ENCODE results near the gene NDE1.
"Not testable (repeated sequence)": the region's sequence is repeated elsewhere in the genome, so short reads cannot be mapped to it uniquely, and the experiment has no call there.

The NDE1 gene, protein sequence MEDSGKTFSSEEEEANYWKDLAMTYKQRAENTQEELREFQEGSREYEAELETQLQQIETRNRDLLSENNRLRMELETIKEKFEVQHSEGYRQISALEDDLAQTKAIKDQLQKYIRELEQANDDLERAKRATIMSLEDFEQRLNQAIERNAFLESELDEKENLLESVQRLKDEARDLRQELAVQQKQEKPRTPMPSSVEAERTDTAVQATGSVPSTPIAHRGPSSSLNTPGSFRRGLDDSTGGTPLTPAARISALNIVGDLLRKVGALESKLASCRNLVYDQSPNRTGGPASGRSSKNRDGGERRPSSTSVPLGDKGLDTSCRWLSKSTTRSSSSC

GRCh38 chr16:15650019-15650697 is at the start of gene NDE1:
Gene NDE1, plus strand, starts transcription at chr16:15650245. Its CDS starts 14,534 bp downstream, at chr16:15664779.
- DNase-seq = peak; percentile 75

- DNase-seq = no peak
Observed at GRCh38 chr16:15601212-15601879, 48.7 kb upstream of the NDE1 start.

- DNase-seq = no peak
Observed at GRCh38 chr16:15602285-15603044, 47.6 kb upstream of the NDE1 start.

DNA sequence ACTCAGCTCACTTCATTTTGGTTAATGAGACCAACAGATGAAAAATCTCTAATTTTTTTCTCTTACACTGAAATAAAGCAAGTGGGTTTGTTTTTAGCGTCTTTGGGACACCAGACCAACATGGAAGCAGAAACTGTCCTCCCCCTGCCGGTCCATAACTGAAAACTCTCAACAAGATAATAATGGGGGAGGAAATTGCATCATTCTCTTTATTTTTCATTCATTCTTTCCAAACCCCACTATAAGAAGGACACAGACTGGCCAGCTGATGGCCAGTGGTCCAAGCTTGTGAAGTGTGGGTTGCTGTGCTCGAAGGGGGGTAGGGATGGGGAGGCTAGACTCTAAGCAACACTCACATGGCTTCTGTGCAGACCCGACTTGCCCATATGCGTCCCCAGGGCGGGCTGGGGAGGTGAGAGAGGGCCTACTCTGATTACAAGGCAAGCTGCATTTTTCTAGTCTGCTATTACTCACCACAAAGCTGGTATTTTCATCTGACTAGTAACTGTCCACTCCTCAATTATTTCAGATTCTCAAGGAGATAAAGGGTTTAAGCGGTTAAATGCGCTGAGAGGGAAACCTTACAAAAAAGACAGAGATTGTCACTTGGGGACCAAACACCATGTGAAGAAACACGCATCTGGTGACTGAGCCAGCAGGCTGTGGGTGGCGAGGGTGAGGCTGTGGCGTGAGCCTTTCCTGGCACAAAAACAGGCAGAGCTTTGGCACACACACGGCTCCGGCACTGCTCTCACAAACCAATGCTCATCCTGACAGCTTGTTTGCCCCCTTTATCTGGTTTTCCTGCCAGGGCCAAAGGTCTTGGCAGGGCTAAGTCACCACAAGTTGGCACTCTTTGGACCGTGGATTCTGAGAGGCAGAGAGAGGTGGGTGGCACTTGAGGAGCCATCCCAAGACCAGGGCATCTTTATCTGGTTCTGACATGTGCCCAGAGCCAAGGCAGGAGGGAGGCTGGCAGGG is 45.3 kb upstream of the NDE1 start:
- no peak for DNase-seq

GRCh38 chr16:15605839-15606517 is 44.1 kb upstream of the NDE1 start:
- DNase-seq = peak; percentile 85

GRCh38 chr16:15606518-15607220 is 43.4 kb upstream of the NDE1 start:
- DNase-seq = no peak

GRCh38 chr16:15607221-15607699 is 42.8 kb upstream of the NDE1 start:
- not testable (repeated sequence) for DNase-seq

DNA sequence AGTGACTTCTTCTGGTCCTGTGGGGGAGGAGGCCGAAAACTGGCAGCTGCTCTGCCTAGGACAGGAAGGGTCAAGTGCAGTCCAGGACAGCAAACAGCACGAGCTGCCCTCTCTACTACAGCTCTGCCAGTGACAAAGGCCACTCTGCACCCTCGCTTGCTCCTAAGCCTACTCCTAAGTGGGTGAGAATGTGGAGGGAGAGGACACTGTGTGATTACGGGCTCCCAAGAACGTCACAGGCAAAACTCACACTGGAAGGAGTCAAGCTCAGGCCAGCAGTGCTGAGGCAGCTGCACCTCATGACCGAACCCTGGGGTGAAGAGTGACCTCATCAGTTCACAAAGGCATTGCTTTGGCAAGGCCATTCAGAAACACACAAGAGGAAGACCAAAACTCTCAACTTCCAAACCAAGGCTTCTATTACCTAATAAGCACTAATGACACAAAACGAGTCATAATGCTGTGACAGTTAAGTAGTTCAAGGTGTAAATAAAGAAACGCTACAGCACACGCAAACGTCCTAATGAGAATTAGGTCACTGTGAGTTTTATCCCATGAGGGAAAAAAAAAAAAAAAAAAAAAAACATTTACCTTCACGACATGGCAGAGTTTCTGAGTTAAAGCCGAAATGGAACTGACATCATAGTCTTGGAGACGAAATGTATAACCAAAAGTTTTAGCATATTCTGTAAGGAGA is 42.2 kb upstream of the NDE1 start:
- DNase-seq = peak; percentile 2

- DNase-seq = no peak
Observed at GRCh38 chr16:15608398-15609285, 41.4 kb upstream of the NDE1 start.

GRCh38 chr16:15609286-15609649 is 40.8 kb upstream of the NDE1 start:
- no peak for DNase-seq

GRCh38 chr16:15610369-15610871 is 39.6 kb upstream of the NDE1 start:
- DNase-seq = no peak

- DNase-seq = no peak
Observed at GRCh38 chr16:15611610-15612009, 38.4 kb upstream of the NDE1 start.

GRCh38 chr16:15613676-15614075 is 36.4 kb upstream of the NDE1 start:
- no peak for DNase-seq

- DNase-seq = no peak
Observed at GRCh38 chr16:15616012-15616411, 34.0 kb upstream of the NDE1 start.

DNA sequence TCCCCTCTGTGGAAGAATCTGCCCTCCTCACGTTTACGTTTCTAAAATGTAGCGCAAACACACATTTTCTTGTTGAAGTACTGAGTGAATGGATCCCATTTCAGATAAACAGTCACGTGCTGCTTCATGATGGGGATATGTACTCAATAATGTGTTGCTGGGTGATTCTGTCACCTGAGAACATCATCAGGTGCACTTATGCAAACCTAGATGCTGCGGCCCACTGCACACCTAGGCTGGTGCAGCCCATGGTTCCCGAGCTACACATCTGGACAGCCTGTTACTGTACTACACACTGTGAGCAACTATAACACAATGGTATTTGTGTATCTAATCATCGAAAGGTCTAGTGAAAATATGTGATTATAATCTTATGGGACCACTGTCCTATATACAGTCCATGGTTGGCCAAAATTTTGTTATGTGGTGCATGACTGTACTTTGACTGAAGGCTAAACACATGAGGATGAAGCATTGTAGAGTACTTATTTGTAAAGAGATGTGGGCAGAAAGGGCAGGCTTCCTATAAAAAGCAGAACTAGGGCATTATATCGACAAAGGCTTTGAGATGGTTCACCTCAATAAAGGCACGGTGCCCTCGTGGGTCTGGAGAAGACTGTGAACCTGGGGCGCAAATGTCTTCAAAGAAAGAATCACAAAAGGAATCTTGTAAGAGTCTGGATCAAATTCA is 33.4 kb upstream of the NDE1 start:
- no peak for DNase-seq

GRCh38 chr16:15617901-15618300 is 32.1 kb upstream of the NDE1 start:
- DNase-seq = no peak

- no peak for DNase-seq
Observed at GRCh38 chr16:15618392-15618791, 31.7 kb upstream of the NDE1 start.

GRCh38 chr16:15620611-15621195 is 29.3 kb upstream of the NDE1 start:
- DNase-seq = no peak
